GM04503 (cell line): ENCODE results near the gene ARHGEF4.
"Not testable (repeated sequence)": the region's sequence is repeated elsewhere in the genome, so short reads cannot be mapped to it uniquely, and the experiment has no call there.

Experiments used
- DNase-seq: peaks from one replicate; pipeline ENCODE4 v3.0.0-alpha.2; 2012; ENCODE audit warnings: low read depth

Gene ARHGEF4

GRCh38 chr2:131049150-131049718 lies 212.5 kb downstream of the ARHGEF4 start:
- no peak for DNase-seq

GRCh38 chr2:131050896-131051295 lies 214.2 kb downstream of the ARHGEF4 start:
- DNase-seq: no peak

GRCh38 chr2:131052741-131053263 lies 216.1 kb downstream of the ARHGEF4 start:
- no peak for DNase-seq

GRCh38 chr2:131054488-131054887 lies 217.8 kb downstream of the ARHGEF4 start:
- DNase-seq: no peak

- DNase-seq: peak; percentile 54
These were observed 218.7 kb downstream of the ARHGEF4 start for GRCh38 chr2:131055169-131056065.

- DNase-seq: no peak
These were observed 219.7 kb downstream of the ARHGEF4 start for GRCh38 chr2:131056204-131056931.

GRCh38 chr2:131056932-131057287 lies 220.2 kb downstream of the ARHGEF4 start:
- no peak for DNase-seq

- no peak for DNase-seq
These were observed 221.6 kb downstream of the ARHGEF4 start for GRCh38 chr2:131058214-131058843.

GRCh38 chr2:131058920-131059319 lies 222.2 kb downstream of the ARHGEF4 start:
- no peak for DNase-seq

GRCh38 chr2:131063501-131064283 lies 227.0 kb downstream of the ARHGEF4 start:
- no peak for DNase-seq

GRCh38 chr2:131064589-131065512 lies 228.1 kb downstream of the ARHGEF4 start:
- no peak for DNase-seq

GRCh38 chr2:131067465-131068125 lies 230.9 kb downstream of the ARHGEF4 start:
- no peak for DNase-seq

- not testable (repeated sequence) for DNase-seq
These were observed 231.5 kb downstream of the ARHGEF4 start for GRCh38 chr2:131068172-131068571.

GRCh38 chr2:131075578-131075977 lies 238.9 kb downstream of the ARHGEF4 start:
- DNase-seq: not testable (repeated sequence)

- no peak for DNase-seq
These were observed 240.0 kb downstream of the ARHGEF4 start for GRCh38 chr2:131076707-131077106.

- DNase-seq: no peak
These were observed 240.6 kb downstream of the ARHGEF4 start for GRCh38 chr2:131077182-131077846.

GRCh38 chr2:131077966-131078365 lies 241.3 kb downstream of the ARHGEF4 start:
- no peak for DNase-seq

- DNase-seq: not testable (repeated sequence)
These were observed 243.2 kb downstream of the ARHGEF4 start for GRCh38 chr2:131079931-131080330.

- DNase-seq: no peak
These were observed 244.5 kb downstream of the ARHGEF4 start for GRCh38 chr2:131081190-131081589.
